Kidney (tissue), 14 donors: ENCODE results near the gene STXBP3. TPM values are rescaled to one million over a fixed set of nuclear protein-coding genes. Genes with fewer than 3 reads are reported as not detected.
A peak's percentile ranks its signal among the peaks of the same experiment; 100 is the strongest.

Experiments
- DNase-seq, 5 donors: peaks; one replicate each; pipeline ENCODE4 v3.0.0-alpha.2; 2013 to 2020
- FAIRE-seq: peaks from 2 replicates; lab custom pipeline; 2012; peaks lifted over from hg19 to GRCh38; lab: Jason Lieb, UNC
- H3K27ac ChIP-seq, 2 donors: one replicate each; pipeline ENCODE4 v1.7.0; 2013; ENCODE audit warnings: low read depth in 2 of 2, low read length in 2 of 2, inconsistent platforms in 1 of 2
- H3K27me3 ChIP-seq: one replicate; pipeline ENCODE4 v1.7.1; 2013; ENCODE audit warnings: low read length, inconsistent platforms; ENCODE audit not compliant: control insufficient read depth, insufficient read depth
- H3K36me3 ChIP-seq, 3 donors: one replicate each; pipeline versions ENCODE4 v1.7.0 to v1.7.1; 2013; ENCODE audit warnings: low read length in 3 of 3, control low read depth in 1 of 3, inconsistent platforms in 1 of 3; ENCODE audit not compliant: insufficient read depth in 3 of 3, control insufficient read depth in 2 of 3
- H3K4me1 ChIP-seq, 3 donors: one replicate each; pipeline versions ENCODE4 v1.7.0 to v1.7.1; 2013; ENCODE audit warnings: low read length in 3 of 3, inconsistent platforms in 1 of 3, low read depth in 1 of 3; ENCODE audit not compliant: control insufficient read depth in 2 of 3, insufficient read depth in 2 of 3
- H3K4me3 ChIP-seq, 3 donors: one replicate each; pipeline versions ENCODE4 v1.7.0 to v1.8.1; 2013; ENCODE audit warnings: low read length in 3 of 3, control low read depth in 1 of 3, inconsistent platforms in 1 of 3
- H3K9ac ChIP-seq, 3 donors: one replicate each; pipeline versions ENCODE4 v1.7.0 to v1.7.1; 2013; ENCODE audit warnings: low read length in 3 of 3, control low read depth in 1 of 3, inconsistent platforms in 1 of 3
- H3K9me3 ChIP-seq, 3 donors: one replicate each; pipeline versions ENCODE4 v1.7.0 to v1.7.1; 2013; ENCODE audit warnings: low read length in 3 of 3, control low read depth in 1 of 3, inconsistent platforms in 1 of 3; ENCODE audit not compliant: control insufficient read depth in 2 of 3, insufficient read depth in 1 of 3
- intact Hi-C: fragments of 100-400 bp; cut with DNase I; formaldehyde crosslinking; loops from one replicate; pipeline ENCODE4 v1.11.1; 2022
- polyA plus RNA-seq: library from polyadenylated mRNA; stranded (reverse); fragments of 350-450 nt; fragmentation: Illumina TruSeq; extraction: RNeasy Lipid Tissue Mini Kit (QIAGEN cat#74804); gene quantifications from one replicate; pipeline ENCODE4 v1.2.3, GENCODE V29; 2014; ENCODE audit warnings: low read depth, low replicate concordance; ENCODE audit not compliant: insufficient read depth
- total RNA-seq: library from RNA; stranded (reverse); fragmentation: NEBNext Ultra II Directional; extraction: Animal tissue kit (Norgen Biotek cat#: 25700); gene quantifications from one replicate; pipeline ENCODE4 v1.2.1, GENCODE V29; 2021
- TF ChIP-seq, protein P1 (sequence below): IDR thresholded peaks from 3 replicates; pipeline ENCODE4 v1.5.1; 2012; ENCODE audit warnings: mild to moderate bottlenecking, moderate library complexity, borderline replicate concordance; ENCODE audit not compliant: insufficient read depth; ENCODE audit errors: extremely low read depth
- donor health status: control.
- donor health status: control.
- donor health status: control.
- donor health status: control.
- donor health status: control.
- donor health status: DM: yes; HTN: yes; CAD: no.
- donor health status: Normal renal cell carcinoma (clear cell type).

The STXBP3 gene
- total and polyA plus RNA-seq, 2 donors from 2014 or later = 26.0 to 61.4 TPM

DNA sequence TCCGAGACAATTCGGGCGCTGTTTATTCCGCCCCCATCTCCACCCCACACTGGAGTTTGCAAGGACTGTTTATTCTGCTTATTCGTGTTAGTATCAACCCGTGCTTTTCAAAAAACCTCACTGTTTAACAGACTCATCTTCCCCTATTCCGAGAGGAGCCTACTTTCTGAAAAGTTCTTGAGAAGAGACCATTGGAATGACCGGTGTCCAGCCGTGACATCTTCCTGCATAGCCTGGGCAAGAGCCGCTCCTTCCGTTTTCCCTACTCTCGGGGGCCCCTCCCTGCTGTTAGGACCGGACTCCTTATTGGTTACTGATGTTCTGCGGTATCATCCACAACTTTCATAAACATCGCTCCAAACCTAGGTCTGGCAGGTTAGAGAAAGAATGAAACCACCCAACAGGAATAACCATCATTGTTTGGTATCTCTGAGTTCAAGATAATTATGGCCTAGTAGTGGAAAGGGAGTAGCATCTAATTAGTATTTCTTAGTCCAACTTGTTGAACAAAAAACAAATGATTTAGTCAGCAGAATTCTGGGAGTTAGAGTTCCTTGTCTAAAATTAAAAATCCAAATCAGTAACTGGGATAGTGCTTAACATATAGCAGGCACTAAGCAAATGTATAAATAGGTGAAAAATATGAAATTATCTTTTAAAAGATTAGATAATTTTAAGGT lies 837 bp downstream of the STXBP3 start:
- Histone ChIP-seq H3K27me3 (no peaks in the 10 kb centered on the region), H3K9me3 (no peaks in the 10 kb centered on the region), H3K9ac (peak overlapping the region; percentile 26 to 99 (median 91)), H3K36me3 (no peaks in the 10 kb centered on the region), H3K27ac (peak overlapping the region; percentile 81 to 98), H3K4me3 (peak overlapping the region; percentile 74 to 96 (median 94)), H3K4me1 (peaks cover 4 to 15% (median 5%) of the 10 kb centered on the region in 3 donors)
- DNase-seq (peak; percentile 87 to 94 (median 89)), FAIRE-seq (no peak)
- intact Hi-C loops = no loop called here
- TF ChIP-seq, protein P1, sequence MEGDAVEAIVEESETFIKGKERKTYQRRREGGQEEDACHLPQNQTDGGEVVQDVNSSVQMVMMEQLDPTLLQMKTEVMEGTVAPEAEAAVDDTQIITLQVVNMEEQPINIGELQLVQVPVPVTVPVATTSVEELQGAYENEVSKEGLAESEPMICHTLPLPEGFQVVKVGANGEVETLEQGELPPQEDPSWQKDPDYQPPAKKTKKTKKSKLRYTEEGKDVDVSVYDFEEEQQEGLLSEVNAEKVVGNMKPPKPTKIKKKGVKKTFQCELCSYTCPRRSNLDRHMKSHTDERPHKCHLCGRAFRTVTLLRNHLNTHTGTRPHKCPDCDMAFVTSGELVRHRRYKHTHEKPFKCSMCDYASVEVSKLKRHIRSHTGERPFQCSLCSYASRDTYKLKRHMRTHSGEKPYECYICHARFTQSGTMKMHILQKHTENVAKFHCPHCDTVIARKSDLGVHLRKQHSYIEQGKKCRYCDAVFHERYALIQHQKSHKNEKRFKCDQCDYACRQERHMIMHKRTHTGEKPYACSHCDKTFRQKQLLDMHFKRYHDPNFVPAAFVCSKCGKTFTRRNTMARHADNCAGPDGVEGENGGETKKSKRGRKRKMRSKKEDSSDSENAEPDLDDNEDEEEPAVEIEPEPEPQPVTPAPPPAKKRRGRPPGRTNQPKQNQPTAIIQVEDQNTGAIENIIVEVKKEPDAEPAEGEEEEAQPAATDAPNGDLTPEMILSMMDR = no peak

DNA sequence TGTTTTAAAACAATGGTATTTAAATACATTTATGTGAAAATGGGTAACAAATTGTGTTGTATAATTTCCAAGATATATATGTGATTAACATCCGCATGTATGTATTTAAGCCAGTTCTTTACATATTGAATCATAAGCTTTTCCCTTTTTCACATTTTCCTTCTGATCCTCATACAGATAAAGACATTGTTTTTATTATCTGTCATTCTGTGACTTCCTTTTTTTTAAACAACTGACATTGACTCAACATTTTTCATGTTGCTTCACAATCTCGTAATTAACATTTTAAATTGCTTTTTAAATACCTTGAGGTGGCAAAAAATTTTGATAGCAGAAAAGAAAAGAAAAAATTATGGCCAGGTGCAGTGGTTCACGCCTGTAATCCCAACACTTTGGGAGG lies 1.4 kb downstream of the STXBP3 start:
- FAIRE-seq = no peak
- intact Hi-C loops = no loop called here
- peak overlapping the region in 2 of 3 donors; percentile 74 to 96 for H3K4me3 ChIP-seq

DNA sequence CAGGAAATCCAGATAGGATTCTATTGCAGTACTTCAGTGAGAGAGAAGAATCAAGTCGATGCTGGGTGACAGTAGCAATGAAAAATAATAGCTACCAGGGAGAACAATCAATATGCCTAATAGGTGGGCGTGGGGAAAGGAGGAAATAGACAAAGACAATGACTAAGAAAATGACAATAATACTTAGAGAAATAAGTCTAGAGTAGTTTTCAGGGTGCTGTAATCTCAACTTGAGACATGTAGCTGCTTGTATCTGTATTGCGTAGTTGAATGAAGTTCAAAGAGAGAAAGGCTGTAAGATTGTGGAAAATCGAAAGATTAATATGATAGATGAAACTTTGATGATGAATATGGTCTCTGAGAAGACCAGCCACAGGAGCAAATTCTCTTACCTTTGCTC lies 2.6 kb downstream of the STXBP3 start:
- Histone ChIP-seq H3K36me3 (peaks cover 0 to 3% (median 0%) of the 10 kb centered on the region in 3 donors), H3K4me3 (no peak overlapping the region), H3K9me3 (no peaks in the 10 kb centered on the region), H3K9ac (no peak overlapping the region), H3K27me3 (no peaks in the 10 kb centered on the region), H3K4me1 (peaks cover 4 to 15% (median 5%) of the 10 kb centered on the region in 3 donors), H3K27ac (no peak overlapping the region)
- FAIRE-seq (no peak), DNase-seq (no peak)
- intact Hi-C loops = no loop called here
- TF ChIP-seq, protein P1 = no peak

More for the DNA sequence above, 1.4 kb downstream of the STXBP3 start:
- H3K4me1 ChIP-seq = peaks cover 4 to 15% (median 5%) of the 10 kb centered on the region in 3 donors
- H3K36me3 ChIP-seq = peaks cover 0 to 3% (median 0%) of the 10 kb centered on the region in 3 donors
- TF ChIP-seq, protein P1 = no peak
- H3K27me3 ChIP-seq = no peaks in the 10 kb centered on the region
- peak overlapping the region in 1 of 3 donors; percentile 26 for H3K9ac ChIP-seq
- DNase-seq = no peak
- no peak overlapping the region for H3K27ac ChIP-seq
- H3K9me3 ChIP-seq = no peaks in the 10 kb centered on the region
